AG08395 (cell line): ENCODE results near the gene HTD2.

Source experiments
- DNase-seq: peaks from one replicate; pipeline ENCODE4 v3.0.0; 2012; ENCODE audit warnings: mixed read lengths, low spot score

The HTD2 gene

DNA sequence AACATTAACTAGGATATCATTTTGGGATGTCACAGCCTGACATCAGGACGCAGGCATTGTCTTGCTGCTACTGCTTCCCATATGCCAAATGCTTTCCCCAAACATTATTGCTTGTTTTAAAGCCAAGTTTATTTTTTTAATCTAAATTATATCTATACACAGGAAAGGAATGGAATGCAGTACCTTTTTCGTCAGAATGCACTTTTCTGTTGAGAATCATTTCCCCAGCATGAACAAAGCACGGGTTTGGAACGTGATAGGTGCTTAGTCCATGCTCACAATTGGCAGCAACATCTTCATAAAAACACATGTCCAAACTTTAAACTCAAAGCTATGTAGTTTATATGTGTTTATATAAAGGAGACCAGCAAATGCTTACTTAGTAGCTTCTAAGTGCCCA is 52.5 kb downstream of the HTD2 start:
- no peak for DNase-seq

DNA sequence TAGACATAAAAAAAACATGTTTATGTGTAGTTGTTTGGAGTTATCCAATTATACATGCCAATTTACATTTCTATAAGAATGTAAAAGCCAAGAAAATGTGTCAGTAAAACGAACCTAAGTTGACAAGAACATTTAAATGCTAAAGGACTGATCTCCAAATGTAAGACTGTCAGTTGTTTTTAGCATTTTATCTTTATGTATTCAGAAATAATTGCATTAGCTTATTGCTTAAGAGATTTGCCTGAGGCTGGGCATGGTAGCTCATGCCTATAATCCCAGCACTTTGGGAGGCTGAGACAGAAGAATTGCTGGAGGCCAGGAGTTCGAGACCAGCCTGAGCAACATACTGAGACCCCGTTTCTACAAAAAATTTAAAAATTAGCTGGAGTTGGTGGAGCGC is 53.3 kb downstream of the HTD2 start:
- no peak for DNase-seq

DNA sequence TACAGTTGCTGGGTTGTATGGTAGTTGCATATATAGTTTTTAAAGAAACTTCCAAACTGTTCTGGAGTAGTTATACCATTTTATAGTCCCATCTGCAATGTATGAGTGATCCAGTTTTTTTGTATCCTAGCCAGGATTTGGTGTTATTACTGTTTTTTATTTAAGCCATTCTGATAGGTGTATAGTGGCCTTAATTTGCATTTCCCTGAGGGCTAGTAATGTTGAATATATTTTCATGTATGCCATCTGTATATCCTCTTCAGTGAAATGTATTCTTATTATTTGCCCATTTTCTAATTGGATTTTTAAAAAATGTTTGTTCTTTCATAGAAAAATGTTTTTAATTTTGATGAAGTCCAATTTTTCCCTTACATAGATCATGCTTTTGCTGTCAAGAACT is 55.5 kb downstream of the HTD2 start:
- DNase-seq = no peak

DNA sequence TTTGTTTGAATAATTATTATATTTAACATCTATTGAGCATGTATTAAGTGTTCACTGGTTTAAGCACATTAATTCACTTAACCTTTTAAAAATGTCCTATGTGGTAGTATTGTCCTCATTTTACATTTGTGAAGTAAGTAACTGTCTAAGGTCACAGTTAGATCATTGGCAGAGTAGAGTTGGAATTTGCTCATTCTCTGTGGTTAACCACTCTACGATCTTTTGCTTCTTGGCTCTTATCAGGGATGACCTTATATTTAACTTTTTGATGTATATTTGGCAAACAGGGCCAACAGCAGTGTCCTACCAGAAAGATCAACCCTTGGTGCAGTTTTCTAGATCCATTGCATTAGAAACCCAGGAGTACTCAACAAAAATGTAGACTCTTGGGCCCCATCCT is 60.4 kb downstream of the HTD2 start:
- peak; percentile 18 for DNase-seq

- DNase-seq = no peak
These were observed 62.7 kb downstream of the HTD2 start for GRCh38 chr3:58369038-58369437.
